IPS-18c (cell line): ENCODE measurements around the gene ATP8B1.

Source experiments
- H3K4me3 ChIP-seq: 2 replicates; pipeline ENCODE4 v1.7.0; 2013; ENCODE audit warnings: low read depth, mild to moderate bottlenecking, low read length, moderate library complexity; ENCODE audit not compliant: insufficient read depth
- H3K9me3 ChIP-seq: one replicate; pipeline ENCODE4 v1.6.1; 2013; ENCODE audit warnings: mild to moderate bottlenecking, low read length, moderate library complexity; ENCODE audit not compliant: control insufficient read depth, insufficient read depth

Gene ATP8B1

GRCh38 chr18:57631697-57632096 lies 171.4 kb downstream of the ATP8B1 start:
- no peak overlapping the region for H3K4me3 ChIP-seq
- no peaks in the 10 kb centered on the region for H3K9me3 ChIP-seq

GRCh38 chr18:57630754-57631595 lies 172.1 kb downstream of the ATP8B1 start:
- H3K9me3 ChIP-seq: no peaks in the 10 kb centered on the region
- H3K4me3 ChIP-seq: peak overlapping the region; percentile 64

- H3K9me3 ChIP-seq: no peaks in the 10 kb centered on the region
- peak overlapping the region; percentile 64 for H3K4me3 ChIP-seq
These were observed 172.9 kb downstream of the ATP8B1 start for GRCh38 chr18:57630002-57630753.

- peak overlapping the region; percentile 64; the same call in 1 of the 2 replicates for H3K4me3 ChIP-seq
- H3K9me3 ChIP-seq: no peaks in the 10 kb centered on the region
These were observed 173.7 kb downstream of the ATP8B1 start for GRCh38 chr18:57629422-57629821.

GRCh38 chr18:57627488-57627887 lies 175.6 kb downstream of the ATP8B1 start:
- Histone ChIP-seq H3K9me3 (no peaks in the 10 kb centered on the region), H3K4me3 (no peak overlapping the region)

- Histone ChIP-seq H3K9me3 (no peaks in the 10 kb centered on the region), H3K4me3 (no peak overlapping the region)
These were observed 178.1 kb downstream of the ATP8B1 start for GRCh38 chr18:57624988-57625387.

- Histone ChIP-seq H3K9me3 (no peaks in the 10 kb centered on the region), H3K4me3 (peak overlapping the region; percentile 93)
These were observed 181.9 kb downstream of the ATP8B1 start for GRCh38 chr18:57621246-57621604.

GRCh38 chr18:57619876-57620275 lies 183.2 kb downstream of the ATP8B1 start:
- Histone ChIP-seq H3K4me3 (no peak overlapping the region), H3K9me3 (no peaks in the 10 kb centered on the region)

- Histone ChIP-seq H3K9me3 (no peaks in the 10 kb centered on the region), H3K4me3 (no peak overlapping the region)
These were observed 184.2 kb downstream of the ATP8B1 start for GRCh38 chr18:57618910-57619309.

- Histone ChIP-seq H3K4me3 (no peak overlapping the region), H3K9me3 (peaks cover 2% of the 10 kb centered on the region)
These were observed 199.2 kb downstream of the ATP8B1 start for GRCh38 chr18:57603871-57604270.
